Erythroblast (primary cell): ENCODE data around the gene OSBPL3.

ENCODE experiments used
- GATA1 ChIP-seq: IDR thresholded peaks from 2 replicates; pipeline ENCODE4 v1.6.1; 2011; ENCODE audit warnings: low read depth, mild to moderate bottlenecking, control low read depth, low read length, moderate library complexity
- POLR2A ChIP-seq: IDR thresholded peaks from 2 replicates; pipeline ENCODE4 v1.6.1; 2011; ENCODE audit warnings: mild to moderate bottlenecking, low read length

GRCh38 chr7:24863626-24864025, 116.4 kb downstream of the OSBPL3 start:
- TF ChIP-seq POLR2A (no peak), GATA1 (no peak)
